NCI-H2081 (cell line): ENCODE data around the gene KIF13A.
"Not testable (repeated sequence)": the region's sequence is repeated elsewhere in the genome, so short reads cannot be mapped to it uniquely, and the experiment has no call there.

Experiments used
- DNase-seq, 2 experiments: peaks; one replicate each; lab custom pipeline; 2025; lab: John Stamatoyannopoulos, UW

Gene KIF13A

GRCh38 chr6:17968876-17969275 lies 18.6 kb downstream of the KIF13A start:
- no peak for DNase-seq

GRCh38 chr6:17967668-17968518 lies 19.5 kb downstream of the KIF13A start:
- no peak for DNase-seq

- DNase-seq, result no peak
Measured at GRCh38 chr6:17966451-17966850, 21.0 kb downstream of the KIF13A start.

GRCh38 chr6:17965397-17965796 lies 22.0 kb downstream of the KIF13A start:
- no peak for DNase-seq

- no peak for DNase-seq
Measured at GRCh38 chr6:17964633-17965032, 22.8 kb downstream of the KIF13A start.

- no peak for DNase-seq
Measured at GRCh38 chr6:17962436-17963031, 24.9 kb downstream of the KIF13A start.

- DNase-seq, result no peak
Measured at GRCh38 chr6:17959302-17959701, 28.1 kb downstream of the KIF13A start.

GRCh38 chr6:17957904-17958620 lies 29.4 kb downstream of the KIF13A start:
- no peak for DNase-seq

GRCh38 chr6:17957498-17957897 lies 29.9 kb downstream of the KIF13A start:
- DNase-seq, result no peak

GRCh38 chr6:17957086-17957485 lies 30.3 kb downstream of the KIF13A start:
- DNase-seq, result no peak

- DNase-seq, result no peak
Measured at GRCh38 chr6:17950095-17950494, 37.3 kb downstream of the KIF13A start.

- no peak for DNase-seq
Measured at GRCh38 chr6:17949168-17949567, 38.3 kb downstream of the KIF13A start.

GRCh38 chr6:17948725-17949124 lies 38.7 kb downstream of the KIF13A start:
- no peak for DNase-seq

- DNase-seq, result not testable (repeated sequence)
Measured at GRCh38 chr6:17947574-17947973, 39.9 kb downstream of the KIF13A start.

- DNase-seq, result no peak
Measured at GRCh38 chr6:17945575-17945974, 41.9 kb downstream of the KIF13A start.

- DNase-seq, result no peak
Measured at GRCh38 chr6:17945111-17945510, 42.3 kb downstream of the KIF13A start.

- DNase-seq, result no peak
Measured at GRCh38 chr6:17941318-17941717, 46.1 kb downstream of the KIF13A start.

- DNase-seq, result no peak
Measured at GRCh38 chr6:17940151-17940792, 47.2 kb downstream of the KIF13A start.

- DNase-seq, result no peak
Measured at GRCh38 chr6:17938901-17939300, 48.5 kb downstream of the KIF13A start.

GRCh38 chr6:17935188-17936149 lies 52.0 kb downstream of the KIF13A start:
- DNase-seq, result no peak

GRCh38 chr6:17933716-17934115 lies 53.7 kb downstream of the KIF13A start:
- no peak for DNase-seq
